HG03196 (cell line): ENCODE results near the gene LAMC2.
"Not testable (repeated sequence)": the region's sequence is repeated elsewhere in the genome, so short reads cannot be mapped to it uniquely, and the experiment has no call there.

Source experiments
- ATAC-seq: cut with Tn5 transposase; IDR thresholded peaks from one replicate; pipeline ENCODE4 v1.9.1; 2021; ENCODE audit not compliant: unreplicated experiment

LAMC2 gene

GRCh38 chr1:183185941-183186490 lies at the start of gene LAMC2:
Gene LAMC2 (plus strand): TSS chr1:183186264. CDS start chr1:183186353, 89 bp downstream.
- ATAC-seq = no peak

- no peak for ATAC-seq
Observed at GRCh38 chr1:183137782-183138181, 48.3 kb upstream of the LAMC2 start.

- ATAC-seq = no peak
Observed at GRCh38 chr1:183138301-183138700, 47.8 kb upstream of the LAMC2 start.

GRCh38 chr1:183139281-183139942 lies 46.7 kb upstream of the LAMC2 start:
- ATAC-seq = no peak

GRCh38 chr1:183140633-183141032 lies 45.4 kb upstream of the LAMC2 start:
- no peak for ATAC-seq

- no peak for ATAC-seq
Observed at GRCh38 chr1:183142171-183142570, 43.9 kb upstream of the LAMC2 start.

- no peak for ATAC-seq
Observed at GRCh38 chr1:183143576-183144315, 42.3 kb upstream of the LAMC2 start.

- ATAC-seq = no peak
Observed at GRCh38 chr1:183144752-183145151, 41.3 kb upstream of the LAMC2 start.

GRCh38 chr1:183147735-183148134 lies 38.3 kb upstream of the LAMC2 start:
- ATAC-seq = no peak

GRCh38 chr1:183148599-183148998 lies 37.5 kb upstream of the LAMC2 start:
- no peak for ATAC-seq

GRCh38 chr1:183149273-183149672 lies 36.8 kb upstream of the LAMC2 start:
- no peak for ATAC-seq

- not testable (repeated sequence) for ATAC-seq
Observed at GRCh38 chr1:183150032-183150431, 36.0 kb upstream of the LAMC2 start.

GRCh38 chr1:183150445-183150844 lies 35.6 kb upstream of the LAMC2 start:
- no peak for ATAC-seq

- no peak for ATAC-seq
Observed at GRCh38 chr1:183152180-183152579, 33.9 kb upstream of the LAMC2 start.

- no peak for ATAC-seq
Observed at GRCh38 chr1:183155939-183156338, 30.1 kb upstream of the LAMC2 start.

- no peak for ATAC-seq
Observed at GRCh38 chr1:183159960-183160359, 26.1 kb upstream of the LAMC2 start.

- no peak for ATAC-seq
Observed at GRCh38 chr1:183161391-183161790, 24.7 kb upstream of the LAMC2 start.

GRCh38 chr1:183163316-183163715 lies 22.7 kb upstream of the LAMC2 start:
- ATAC-seq = no peak

- ATAC-seq = no peak
Observed at GRCh38 chr1:183164340-183164739, 21.7 kb upstream of the LAMC2 start.

- ATAC-seq = no peak
Observed at GRCh38 chr1:183164963-183165362, 21.1 kb upstream of the LAMC2 start.

GRCh38 chr1:183165456-183165855 lies 20.6 kb upstream of the LAMC2 start:
- no peak for ATAC-seq

- no peak for ATAC-seq
Observed at GRCh38 chr1:183166454-183166853, 19.6 kb upstream of the LAMC2 start.
